Measurements from ENCODE around the gene SRGAP2B.
"Not testable (repeated sequence)": the region's sequence is repeated elsewhere in the genome, so short reads cannot be mapped to it uniquely, and the experiment has no call there.

Gene SRGAP2B

GRCh38 chr1:145093517-145094149, 1.5 kb downstream of the SRGAP2B start:
- in situ Hi-C loops (cut with MboI; ENCODE audit: low sequenced_read_pairs): not testable (repeated sequence)

GRCh38 chr1:145082483-145083255, 12.5 kb downstream of the SRGAP2B start:
- in situ Hi-C loops (cut with MboI; ENCODE audit: low sequenced_read_pairs): not testable (repeated sequence)

- in situ Hi-C loops (cut with MboI; ENCODE audit: low sequenced_read_pairs): not testable (repeated sequence)
These were observed 14.9 kb downstream of the SRGAP2B start for GRCh38 chr1:145080193-145080592.

- in situ Hi-C loops (cut with MboI; ENCODE audit: low sequenced_read_pairs): not testable (repeated sequence)
These were observed 15.4 kb downstream of the SRGAP2B start for GRCh38 chr1:145079737-145080136.

GRCh38 chr1:145078787-145079370, 16.2 kb downstream of the SRGAP2B start:
- in situ Hi-C loops (cut with MboI; ENCODE audit: low sequenced_read_pairs): not testable (repeated sequence)

- in situ Hi-C loops (cut with MboI; ENCODE audit: low sequenced_read_pairs): not testable (repeated sequence)
These were observed 17.0 kb downstream of the SRGAP2B start for GRCh38 chr1:145077872-145078786.

- in situ Hi-C loops (cut with MboI; ENCODE audit: low sequenced_read_pairs): not testable (repeated sequence)
These were observed 18.3 kb downstream of the SRGAP2B start for GRCh38 chr1:145076877-145077276.

- in situ Hi-C loops (cut with MboI; ENCODE audit: low sequenced_read_pairs): not testable (repeated sequence)
These were observed 21.0 kb downstream of the SRGAP2B start for GRCh38 chr1:145074021-145074559.

- in situ Hi-C loops (cut with MboI; ENCODE audit: low sequenced_read_pairs): not testable (repeated sequence)
These were observed 23.6 kb downstream of the SRGAP2B start for GRCh38 chr1:145071569-145071968.

GRCh38 chr1:145066486-145066885, 28.6 kb downstream of the SRGAP2B start:
- in situ Hi-C loops (cut with MboI; ENCODE audit: low sequenced_read_pairs): not testable (repeated sequence)

GRCh38 chr1:145065194-145065826, 29.8 kb downstream of the SRGAP2B start:
- in situ Hi-C loops (cut with MboI; ENCODE audit: low sequenced_read_pairs): not testable (repeated sequence)

- in situ Hi-C loops (cut with MboI; ENCODE audit: low sequenced_read_pairs): not testable (repeated sequence)
These were observed 31.0 kb downstream of the SRGAP2B start for GRCh38 chr1:145063941-145064648.

GRCh38 chr1:145063285-145063684, 31.8 kb downstream of the SRGAP2B start:
- in situ Hi-C loops (cut with MboI; ENCODE audit: low sequenced_read_pairs): not testable (repeated sequence)

GRCh38 chr1:145058184-145058583, 36.9 kb downstream of the SRGAP2B start:
- in situ Hi-C loops (cut with MboI; ENCODE audit: low sequenced_read_pairs): not testable (repeated sequence)

- in situ Hi-C loops (cut with MboI; ENCODE audit: low sequenced_read_pairs): not testable (repeated sequence)
These were observed 39.8 kb downstream of the SRGAP2B start for GRCh38 chr1:145055217-145055760.

GRCh38 chr1:145053428-145053827, 41.7 kb downstream of the SRGAP2B start:
- in situ Hi-C loops (cut with MboI; ENCODE audit: low sequenced_read_pairs): not testable (repeated sequence)

GRCh38 chr1:145052019-145052776, 42.9 kb downstream of the SRGAP2B start:
- in situ Hi-C loops (cut with MboI; ENCODE audit: low sequenced_read_pairs): not testable (repeated sequence)

- in situ Hi-C loops (cut with MboI; ENCODE audit: low sequenced_read_pairs): not testable (repeated sequence)
These were observed 46.8 kb downstream of the SRGAP2B start for GRCh38 chr1:145048181-145048856.

All from HL-60/S4 treated with phorbol 12-myristate 13-acetate at 8.2 ng/mL for 4 days and 3 days (cell line).